GM23338 (cell line): ENCODE measurements around the gene GPC5. TPM values are rescaled to one million over a fixed set of nuclear protein-coding genes. Genes with fewer than 3 reads are reported as not detected.
A peak's percentile ranks its signal among the peaks of the same experiment; 100 is the strongest.

Experiments
- ATAC-seq: fragments of 200-7000 bp; cut with Tn5 transposase; 3 replicates; pipeline ENCODE4 v1.9.1; 2020
- DNase-seq: peaks from one replicate; pipeline ENCODE4 v3.0.0-alpha.2; 2015; ENCODE audit warnings: low spot score
- H2AFZ ChIP-seq: fragments of 200-600 bp; sonication (generic); 2 replicates; pipeline ENCODE4 v1.8.0; 2016; ENCODE audit warnings: antibody characterized with exemption, mild to moderate bottlenecking, moderate library complexity
- H3F3A ChIP-seq: fragments of 200-600 bp; sonication (generic); replicated peaks from 2 replicates; pipeline ENCODE4 v1.8.0; 2017; ENCODE audit warnings: antibody characterized with exemption, mixed run types, low read depth
- H3K27ac ChIP-seq: fragments of 200-600 bp; sonication (generic); 2 replicates; pipeline ENCODE4 v1.6.1; 2016; ENCODE audit warnings: low read depth
- H3K27me3 ChIP-seq: fragments of 200-600 bp; sonication (generic); 2 replicates; pipeline ENCODE4 v1.8.0; 2016; ENCODE audit warnings: mild to moderate bottlenecking, mixed run types, moderate library complexity; ENCODE audit not compliant: insufficient read depth
- H3K36me3 ChIP-seq: fragments of 200-600 bp; sonication (generic); 2 replicates; pipeline ENCODE4 v1.8.0; 2016; ENCODE audit warnings: mild to moderate bottlenecking; ENCODE audit not compliant: insufficient read depth
- H3K4me1 ChIP-seq: fragments of 200-600 bp; sonication (generic); 2 replicates; pipeline ENCODE4 v1.8.0; 2016; ENCODE audit warnings: mild to moderate bottlenecking, moderate library complexity; ENCODE audit not compliant: insufficient read depth
- H3K4me2 ChIP-seq: fragments of 200-600 bp; sonication (generic); 2 replicates; pipeline ENCODE4 v1.7.1; 2017; ENCODE audit warnings: mixed run types
- H3K4me3 ChIP-seq: fragments of 200-600 bp; sonication (generic); 2 replicates; pipeline ENCODE4 v1.6.1; 2016; ENCODE audit warnings: mixed run types
- H3K79me2 ChIP-seq: fragments of 200-600 bp; sonication (generic); replicated peaks from 2 replicates; pipeline ENCODE4 v1.8.0; 2017; ENCODE audit warnings: mild to moderate bottlenecking; ENCODE audit not compliant: insufficient read depth
- H3K9me2 ChIP-seq: fragments of 200-600 bp; sonication (generic); 2 replicates; pipeline ENCODE4 v1.8.0; 2017; ENCODE audit not compliant: insufficient read depth
- H4K20me1 ChIP-seq: fragments of 200-600 bp; sonication (generic); replicated peaks from 2 replicates; pipeline ENCODE4 v1.8.0; 2017; ENCODE audit warnings: mild to moderate bottlenecking; ENCODE audit not compliant: insufficient read depth
- H3K27ac Mint-ChIP-seq: 2 replicates; pipeline ENCODE4 v1.8.0; 2020; ENCODE audit warnings: inconsistent platforms, mild to moderate bottlenecking, moderate library complexity, mixed read lengths
- H3K27me3 Mint-ChIP-seq: 3 replicates; pipeline ENCODE4 v1.8.0; 2022; ENCODE audit warnings: low read depth, mild to moderate bottlenecking, moderate library complexity, mixed read lengths, inconsistent platforms; ENCODE audit not compliant: insufficient read depth, poor library complexity
- H3K36me3 Mint-ChIP-seq: 3 replicates; pipeline ENCODE4 v1.8.0; 2021; ENCODE audit warnings: low read depth, mild to moderate bottlenecking, inconsistent platforms, moderate library complexity, mixed read lengths
- H3K4me1 Mint-ChIP-seq: 3 replicates; pipeline ENCODE4 v1.8.0; 2020; ENCODE audit warnings: mild to moderate bottlenecking, inconsistent platforms, mixed read lengths
- H3K4me3 Mint-ChIP-seq: 3 replicates; pipeline ENCODE4 v1.8.0; 2021; ENCODE audit warnings: moderate library complexity, mild to moderate bottlenecking, inconsistent platforms, mixed read lengths
- H3K9me3 Mint-ChIP-seq: 3 replicates; pipeline ENCODE4 v1.8.0; 2020; ENCODE audit warnings: moderate library complexity, mild to moderate bottlenecking, inconsistent platforms, mixed read lengths
- CREB1 ChIP-seq: fragments of 250-450 bp; sonication (Bioruptor Pico); IDR thresholded peaks from 2 replicates; pipeline ENCODE4 v1.5.0; 2020; ENCODE audit warnings: low read depth, mild to moderate bottlenecking, moderate library complexity
- CTCF ChIP-seq, 2 experiments: fragments of 200-600 bp in 1 of 2; sonication (generic) in 1 of 2; conservative IDR thresholded peaks; 2 replicates each; pipeline versions ENCODE4 v1.5.1 to v1.6.1; 2016 to 2017; ENCODE audit warnings: antibody characterized with exemption in 2 of 2, low read depth in 2 of 2, mild to moderate bottlenecking in 2 of 2, moderate library complexity in 1 of 2
- EZH2phosphoT487 ChIP-seq: fragments of 200-600 bp; sonication (generic); IDR thresholded peaks from one replicate; pipeline ENCODE4 v1.8.1; 2018; ENCODE audit warnings: antibody characterized with exemption; ENCODE audit not compliant: unreplicated experiment
- JUNB ChIP-seq: IDR thresholded peaks from one replicate; pipeline ENCODE4 v1.6.1; 2016; ENCODE audit warnings: antibody characterized with exemption; ENCODE audit not compliant: unreplicated experiment
- REST ChIP-seq: IDR thresholded peaks from one replicate; pipeline ENCODE4 v1.6.1; 2018; ENCODE audit warnings: antibody characterized with exemption; ENCODE audit not compliant: unreplicated experiment
- STAT1 ChIP-seq: IDR thresholded peaks from one replicate; pipeline ENCODE4 v1.6.1; 2016; ENCODE audit warnings: antibody characterized with exemption; ENCODE audit not compliant: unreplicated experiment
- ZNF114 ChIP-seq: fragments of 250-450 bp; sonication (Bioruptor Pico); IDR thresholded peaks from 2 replicates; pipeline ENCODE4 v1.5.0; 2020; ENCODE audit warnings: mild to moderate bottlenecking, moderate library complexity
- ZNF331 ChIP-seq: fragments of 250-450 bp; sonication (Bioruptor Pico); IDR thresholded peaks from 2 replicates; pipeline ENCODE4 v1.5.0; 2020; ENCODE audit warnings: low read depth, mild to moderate bottlenecking, moderate library complexity
- polyA plus RNA-seq: library from polyadenylated mRNA; unstranded; fragments of >200 nt; fragmentation: Nextera tagmentation; extraction: Ambion mirVana; gene quantifications from 2 replicates; pipeline ENCODE4 v1.2.1, GENCODE V29; 2016
- total RNA-seq: library from RNA; depleted of rRNA; stranded (reverse); fragments of >200 nt; shearing (Covaris generic); gene quantifications from 2 replicates; pipeline ENCODE4 v1.2.3, GENCODE V29; 2014

GPC5 gene
- total and polyA plus RNA-seq, 2 experiments from 2014 or later: 0.95 to 1.1 TPM

- no peak for TF ChIP-seq JUNB
These were observed 511.2 kb downstream of the GPC5 start (continued) for GRCh38 chr13:91909617-91910016.

GRCh38 chr13:91922969-91923592, 524.7 kb downstream of the GPC5 start:
- Histone ChIP-seq H4K20me1 (no peaks in the 10 kb centered on the region), H3K36me3 (no peaks in the 10 kb centered on the region), H2AFZ (no peak overlapping the region), H3K4me1 (no peaks in the 10 kb centered on the region), H3K27me3 (no peaks in the 10 kb centered on the region), H3K9me2 (no peaks in the 10 kb centered on the region), H3K4me3 (no peak overlapping the region), H3F3A (no peaks in the 10 kb centered on the region), H3K79me2 (no peaks in the 10 kb centered on the region), H3K27ac (no peak overlapping the region), H3K4me2 (no peak overlapping the region)
- DNase-seq: peak; percentile 72
- no peaks in the 10 kb centered on the region for H3K36me3 Mint-ChIP-seq
- peaks cover 2% of the 10 kb centered on the region for H3K27me3 Mint-ChIP-seq
- H3K4me3 Mint-ChIP-seq: no peak overlapping the region
- no peak overlapping the region for H3K27ac Mint-ChIP-seq
- no peaks in the 10 kb centered on the region for H3K9me3 Mint-ChIP-seq
- peak; percentile 56; the same call in 2 of the 3 replicates for ATAC-seq
- no peaks in the 10 kb centered on the region for H3K4me1 Mint-ChIP-seq
- TF ChIP-seq CREB1: no peak
- TF ChIP-seq CTCF (conservative IDR thresholded peaks at IDR 0.05; ENCODE audit: low read depth in 2 of 2): peak; percentile 58 to 59

GRCh38 chr13:91930687-91931086, 532.3 kb downstream of the GPC5 start:
- H3K9me3 Mint-ChIP-seq: no peaks in the 10 kb centered on the region
- TF ChIP-seq ZNF114 (CRISPR knock-in tag) (no peak), JUNB (no peak), EZH2phosphoT487 (no peak), STAT1 (no peak), CTCF (conservative IDR thresholded peaks at IDR 0.05; ENCODE audit: low read depth in 2 of 2) (no peak), REST (no peak), CREB1 (no peak), ZNF331 (CRISPR knock-in tag) (no peak)

More at GRCh38 chr13:91930687-91931086, 532.3 kb downstream of the GPC5 start:
- Histone ChIP-seq H3K9me2 (no peaks in the 10 kb centered on the region), H3K79me2 (no peaks in the 10 kb centered on the region), H3K27me3 (no peaks in the 10 kb centered on the region), H3K27ac (no peak overlapping the region), H4K20me1 (no peaks in the 10 kb centered on the region), H3F3A (no peaks in the 10 kb centered on the region), H3K4me2 (no peak overlapping the region), H2AFZ (no peak overlapping the region), H3K4me1 (no peaks in the 10 kb centered on the region), H3K36me3 (no peaks in the 10 kb centered on the region), H3K4me3 (no peak overlapping the region)
- ATAC-seq (no peak), DNase-seq (no peak)
- Mint-ChIP-seq H3K4me3 (no peak overlapping the region), H3K27ac (no peak overlapping the region), H3K4me1 (no peaks in the 10 kb centered on the region), H3K27me3 (no peaks in the 10 kb centered on the region), H3K36me3 (no peaks in the 10 kb centered on the region)
